CMK (cell line): ENCODE results near the gene TNFAIP8L1.

Experiments
- DNase-seq: peaks from one replicate; pipeline ENCODE4 v3.0.0-alpha.2; 2010; ENCODE audit warnings: low read depth

Gene TNFAIP8L1

DNA sequence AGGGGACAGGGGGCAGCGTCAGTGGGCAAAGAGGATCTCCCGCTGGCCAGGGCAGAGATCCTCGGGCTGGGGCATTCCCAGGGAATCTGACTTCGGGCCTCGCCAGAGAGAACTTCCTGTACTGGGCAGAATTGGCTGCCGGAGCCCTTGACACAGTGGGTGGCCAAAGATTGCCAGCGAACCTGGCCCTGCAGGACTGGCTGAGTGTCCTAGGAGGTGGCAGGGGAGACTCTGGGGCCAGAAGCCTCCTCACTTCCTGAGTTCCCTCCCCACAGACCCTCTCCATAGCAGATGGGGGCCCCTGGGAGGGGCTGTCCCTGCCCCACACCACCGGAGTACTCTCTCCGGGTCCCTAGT, 65.0 kb downstream of the TNFAIP8L1 start:
- DNase-seq, result no peak
